Activated CD4-positive, alpha-beta T cell treated with anti-CD3 and anti-CD28 coated beads, Interleukin-2, amount 50 U/mL, for 16 hours (primary cell): ENCODE measurements around the gene SOX10.
A peak's percentile ranks its signal among the peaks of the same experiment; 100 is the strongest.
"Not testable (repeated sequence)": the region's sequence is repeated elsewhere in the genome, so short reads cannot be mapped to it uniquely, and the experiment has no call there.

ENCODE experiments used
- DNase-seq: peaks from one replicate; pipeline ENCODE4 v3.0.0-alpha.2; 2020

SOX10 gene

GRCh38 chr22:37959231-37959825 is 25.0 kb downstream of the SOX10 start:
- no peak for DNase-seq

- DNase-seq, result no peak
Measured at GRCh38 chr22:37957232-37957631, 27.1 kb downstream of the SOX10 start.

- not testable (repeated sequence) for DNase-seq
Measured at GRCh38 chr22:37955825-37956397, 28.4 kb downstream of the SOX10 start.

GRCh38 chr22:37954686-37955085 is 29.7 kb downstream of the SOX10 start:
- DNase-seq, result no peak

GRCh38 chr22:37953437-37954179 is 30.7 kb downstream of the SOX10 start, which contains the start of the genes C22orf23 and POLR2F:
Gene C22orf23, minus strand, starts transcription at chr22:37953601. Its CDS starts 452 bp downstream, at chr22:37953149.
Gene POLR2F, plus strand, starts transcription at chr22:37953699. Its CDS starts 89 bp downstream, at chr22:37953788.
- DNase-seq, result peak; percentile 97

- DNase-seq, result no peak
Measured at GRCh38 chr22:37953062-37953436, 31.3 kb downstream of the SOX10 start.

- DNase-seq, result not testable (repeated sequence)
Measured at GRCh38 chr22:37952629-37953028, 31.7 kb downstream of the SOX10 start.

- DNase-seq, result no peak
Measured at GRCh38 chr22:37951305-37951704, 33.0 kb downstream of the SOX10 start.

GRCh38 chr22:37947142-37947795 is 37.1 kb downstream of the SOX10 start:
- DNase-seq, result not testable (repeated sequence)

- not testable (repeated sequence) for DNase-seq
Measured at GRCh38 chr22:37944423-37944822, 39.9 kb downstream of the SOX10 start.

GRCh38 chr22:37943825-37944198 is 40.5 kb downstream of the SOX10 start:
- no peak for DNase-seq

- no peak for DNase-seq
Measured at GRCh38 chr22:37943136-37943824, 41.1 kb downstream of the SOX10 start.

- DNase-seq, result no peak
Measured at GRCh38 chr22:37942133-37942532, 42.2 kb downstream of the SOX10 start.

- no peak for DNase-seq
Measured at GRCh38 chr22:37940698-37941376, 43.5 kb downstream of the SOX10 start.

GRCh38 chr22:37933711-37934376 is 50.5 kb downstream of the SOX10 start:
- peak; percentile 87 for DNase-seq

GRCh38 chr22:37932821-37933578 is 51.4 kb downstream of the SOX10 start:
- DNase-seq, result no peak

GRCh38 chr22:37932401-37932800 is 52.0 kb downstream of the SOX10 start:
- DNase-seq, result no peak

GRCh38 chr22:37931893-37932389 is 52.4 kb downstream of the SOX10 start:
- DNase-seq, result no peak

- no peak for DNase-seq
Measured at GRCh38 chr22:37930952-37931440, 53.4 kb downstream of the SOX10 start.

- peak; percentile 24 for DNase-seq
Measured at GRCh38 chr22:37930270-37930951, 53.9 kb downstream of the SOX10 start.
